HepG2 (cell line): ENCODE results near the gene PUS3. TPM values are rescaled to one million over a fixed set of nuclear protein-coding genes. Genes with fewer than 3 reads are reported as not detected.

Experiments used
- ATAC-seq: fragments of 200-7000 bp; cut with Tn5 transposase; 3 replicates; pipeline ENCODE4 v1.9.1; 2020; ENCODE audit warnings: mild to moderate bottlenecking, moderate library complexity
- BruUV-seq: library from RNA; stranded (reverse); fragments of 400-500 nt; replicated peaks from 2 replicates; lab custom pipeline; 2021; lab: Mats Ljungman, UMichigan
- CTCF ChIA-PET: fragments of 300-600 bp; formaldehyde crosslinking; extraction: SDS; loops from one replicate; lab custom pipeline; 2021; ENCODE audit warnings: low total read pairs, inconsistent platforms, low intra/inter-chr PET ratio; lab: Yijun Ruan, JAX
- POLR2A ChIA-PET: fragments of 350-600 bp; sonication (Branson Sonifier 250); formaldehyde crosslinking; loops from one replicate; lab custom pipeline; 2020; ENCODE audit warnings: antibody characterized with exemption, inconsistent platforms; lab: Yijun Ruan, JAX
- DNase-seq: peaks from one replicate; pipeline ENCODE4 v3.0.0-alpha.2; 2015; ENCODE audit warnings: low spot score
- FAIRE-seq: peaks from 3 replicates; lab custom pipeline; 2011; peaks lifted over from hg19 to GRCh38; lab: Jason Lieb, UNC
- H2AFZ ChIP-seq: one replicate; pipeline ENCODE4 v1.6.1; 2011; ENCODE audit warnings: low read length, inconsistent platforms
- H3K27ac ChIP-seq: fragments of 300-600 bp; 3 replicates; pipeline ENCODE4 v1.8.0; 2011; ENCODE audit warnings: mixed run types, mild to moderate bottlenecking, mixed read lengths, low read length, inconsistent platforms; ENCODE audit not compliant: insufficient read depth; ENCODE audit errors: extremely low read length
- H3K27me3 ChIP-seq, 2 experiments: fragments of 200-600 bp in 1 of 2; 2 replicates in 1 of 2; 3 replicates in 1 of 2; pipeline versions ENCODE4 v1.6.0 to v1.8.0; 2011; ENCODE audit warnings: low read length in 2 of 2, mild to moderate bottlenecking in 2 of 2, moderate library complexity in 2 of 2, inconsistent platforms in 1 of 2; ENCODE audit not compliant: insufficient read depth in 2 of 2, control insufficient read depth in 1 of 2
- H3K36me3 ChIP-seq, 2 experiments: fragments of 200-600 bp in 1 of 2; replicated peaks in 1 of 2; 2 replicates in 1 of 2; 3 replicates in 1 of 2; pipeline versions ENCODE4 v1.5.1 to v1.8.0; 2011; ENCODE audit warnings: low read length in 2 of 2, inconsistent platforms in 1 of 2; ENCODE audit not compliant: insufficient read depth in 2 of 2, control insufficient read depth in 1 of 2
- H3K4me1 ChIP-seq: 2 replicates; pipeline ENCODE4 v1.5.1; 2012; ENCODE audit warnings: low read length, inconsistent platforms; ENCODE audit not compliant: insufficient read depth
- H3K4me2 ChIP-seq: 2 replicates; pipeline ENCODE4 v1.6.0; 2011; ENCODE audit warnings: low read depth, low read length, inconsistent platforms
- H3K4me3 ChIP-seq, 3 experiments: fragments of 200-600 bp in 1 of 3; sonication (generic), shearing (Covaris generic) in 1 of 3; replicated peaks in 1 of 3; 2 replicates each; pipeline ENCODE4 v1.5.1; 2011 to 2016; ENCODE audit warnings: low read length in 3 of 3, inconsistent platforms in 2 of 3, low read depth in 2 of 3, mild to moderate bottlenecking in 2 of 3, control low read depth in 1 of 3, mixed read lengths in 1 of 3; ENCODE audit not compliant: insufficient read depth in 1 of 3
- H3K79me2 ChIP-seq: one replicate; pipeline ENCODE4 v1.6.1; 2011; ENCODE audit warnings: low read length, inconsistent platforms; ENCODE audit not compliant: insufficient read depth
- H3K9ac ChIP-seq: 2 replicates; pipeline ENCODE4 v1.6.0; 2011; ENCODE audit warnings: mild to moderate bottlenecking, low read depth, low read length, inconsistent platforms; ENCODE audit not compliant: insufficient read depth
- H3K9me3 ChIP-seq: 2 replicates; pipeline ENCODE4 v1.5.1; 2012; ENCODE audit warnings: mild to moderate bottlenecking, low read length
- H4K20me1 ChIP-seq: 2 replicates; pipeline ENCODE4 v1.6.0; 2011; ENCODE audit warnings: inconsistent platforms, mild to moderate bottlenecking, low read length, moderate library complexity; ENCODE audit not compliant: insufficient read depth
- SNAI1 ChIP-seq: sonication (generic); formaldehyde crosslinking; IDR thresholded peaks from 2 replicates; pipeline ENCODE4 v1.5.0; 2020; ENCODE audit warnings: mild to moderate bottlenecking, missing genetic modification reagents, borderline replicate concordance
- ZFP1 ChIP-seq: IDR thresholded peaks from 2 replicates; pipeline ENCODE4 v1.6.1; 2016
- in situ Hi-C: cut with HindIII; loops from 2 replicates; pipeline ENCODE4 v1.10.0; 2017; ENCODE audit warnings: low pct_unique_long_range_greater_than_20kb; ENCODE audit not compliant: extremely low pct_ligation_motif_present
- intact Hi-C: fragments of 100-400 bp; cut with micrococcal nuclease; formaldehyde crosslinking; loops from one replicate; pipeline ENCODE4 v1.10.0; 2022; ENCODE audit not compliant: unreplicated experiment
- polyA plus RNA-seq, 8 experiments: library from polyadenylated mRNA; depleted of rRNA in 3 of 8; stranded (reverse) in 7 of 8; unstranded in 1 of 8; fragments of >200 nt; fragmentation: Illumina TruSeq in 4 of 8; extraction: Trizol in 4 of 8; gene quantifications; 2 replicates each; pipeline versions ENCODE4 v1.2.1 to v1.2.3, GENCODE V29; 2011 to 2016; ENCODE audit warnings: low read depth in 4 of 8, missing spikeins in 1 of 8, mixed read lengths in 1 of 8; ENCODE audit not compliant: insufficient read depth in 1 of 8
- total RNA-seq, 5 experiments: library from RNA; depleted of rRNA; stranded (reverse); fragments of >200 nt; fragmentation: Illumina TruSeq; extraction: Trizol; gene quantifications; 2 replicates each; pipeline ENCODE4 v1.2.3, GENCODE V29; 2016; ENCODE audit warnings: low read depth in 1 of 5

The PUS3 gene
- total and polyA plus RNA-seq, 2 of the 13 experiments (the other 11 are each of a cell fraction or from before 2014, with no cell fraction given), result 6.0 to 18.2 TPM

DNA sequence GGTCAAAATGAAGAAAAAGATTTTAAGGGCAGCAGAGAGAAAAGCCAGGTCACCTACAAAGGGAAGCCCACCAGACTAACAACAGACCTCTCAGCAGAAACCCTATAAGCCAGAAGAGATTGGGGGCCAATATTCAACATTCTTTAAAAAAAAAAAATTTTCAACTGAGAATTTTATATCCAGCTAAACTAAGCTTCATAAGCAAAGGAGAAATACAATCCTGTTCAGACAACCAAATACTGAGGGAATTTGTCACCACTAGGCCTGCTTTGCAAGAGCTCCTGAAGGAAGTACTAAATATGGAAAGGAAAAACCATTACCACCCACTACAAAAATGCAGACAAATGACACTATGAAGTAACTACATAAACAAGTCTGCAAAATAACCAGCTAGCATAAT lies 56.8 kb downstream of the PUS3 start:
- POLR2A ChIA-PET, result no interaction called here
- Histone ChIP-seq H3K9ac (no peak overlapping the region), H3K4me3 (no peak overlapping the region), H3K27ac (no peak overlapping the region), H3K4me2 (no peak overlapping the region), H4K20me1 (no peaks in the 10 kb centered on the region), H3K9me3 (peaks cover 23% of the 10 kb centered on the region), H3K4me1 (no peaks in the 10 kb centered on the region), H3K36me3 (no peaks in the 10 kb centered on the region)
- in situ Hi-C loops, result no loop called here
- no TSS peak for BruUV-seq
- CTCF ChIA-PET, result no interaction called here
- FAIRE-seq, result no peak
- no peak for ATAC-seq
- no peak for DNase-seq
- TF ChIP-seq ZFP1 (CRISPR knock-in tag) (peak; percentile 61; the same call in 1 of the 2 replicates), SNAI1 (CRISPR knock-in tag) (no peak)
- TF ChIP-seq, all 625 proteins: peak for 1
- H3K79me2 ChIP-seq, result no peaks in the 10 kb centered on the region
- no peak overlapping the region for H2AFZ ChIP-seq
- intact Hi-C loops, result no loop called here
- no peaks in the 10 kb centered on the region for H3K27me3 ChIP-seq

Other genes starting within 250 kb of the PUS3 start
- not detected in 2 replicates for gene ACRV1, start 222.4 kb downstream of the PUS3 start, total RNA-seq (2016; rRNA removed; fragmentation: Illumina TruSeq; extraction: Trizol)
- 0.09 TPM in 1 of 2 replicates, not detected in the other for gene ACRV1, start 222.4 kb downstream of the PUS3 start, polyA plus RNA-seq (2011; rRNA removed)
- not detected in 2 replicates for gene PATE1, start 156.9 kb downstream of the PUS3 start, total RNA-seq (2016; rRNA removed; fragmentation: Illumina TruSeq; extraction: Trizol)
- gene PATE1, start 156.9 kb downstream of the PUS3 start, polyA plus RNA-seq (2011; rRNA removed), result not detected in 2 replicates
- gene PATE2, start 124.4 kb downstream of the PUS3 start, total RNA-seq (2016; rRNA removed; fragmentation: Illumina TruSeq; extraction: Trizol), result not detected in 2 replicates
- gene PATE2, start 124.4 kb downstream of the PUS3 start, polyA plus RNA-seq (2011; rRNA removed), result not detected in 2 replicates
- not detected in 2 replicates for gene PATE3, start 115.1 kb downstream of the PUS3 start, total RNA-seq (2016; rRNA removed; fragmentation: Illumina TruSeq; extraction: Trizol)
- gene PATE3, start 115.1 kb downstream of the PUS3 start, polyA plus RNA-seq (2011; rRNA removed), result not detected in 2 replicates
- not detected in 2 replicates for gene PATE4, start 69.9 kb downstream of the PUS3 start, total RNA-seq (2016; rRNA removed; fragmentation: Illumina TruSeq; extraction: Trizol)
- gene PATE4, start 69.9 kb downstream of the PUS3 start, polyA plus RNA-seq (2011; rRNA removed), result not detected in 2 replicates
- gene HYLS1, start 15.5 kb downstream of the PUS3 start, total RNA-seq (2016; rRNA removed; fragmentation: Illumina TruSeq; extraction: Trizol), result 3.8 and 5.6 TPM in 2 replicates
- 1.1 and 1.3 TPM in 2 replicates for gene HYLS1, start 15.5 kb downstream of the PUS3 start, polyA plus RNA-seq (2011; rRNA removed)
- gene DDX25, start 1.3 kb upstream of the PUS3 start, total RNA-seq (2016; rRNA removed; fragmentation: Illumina TruSeq; extraction: Trizol), result 0.11 and 0.29 TPM in 2 replicates
- gene DDX25, start 1.3 kb upstream of the PUS3 start, polyA plus RNA-seq (2011; rRNA removed), result 0.13 and 0.17 TPM in 2 replicates
- gene VSIG10L2, start 42.8 kb upstream of the PUS3 start, total RNA-seq (2016; rRNA removed; fragmentation: Illumina TruSeq; extraction: Trizol), result not detected in 2 replicates
- gene VSIG10L2, start 42.8 kb upstream of the PUS3 start, polyA plus RNA-seq (2011; rRNA removed), result 0.13 and 0.21 TPM in 2 replicates
- gene CDON, start 159.7 kb upstream of the PUS3 start, total RNA-seq (2016; rRNA removed; fragmentation: Illumina TruSeq; extraction: Trizol), result 8.4 and 12.8 TPM in 2 replicates
- 7.4 and 9.6 TPM in 2 replicates for gene CDON, start 159.7 kb upstream of the PUS3 start, polyA plus RNA-seq (2011; rRNA removed)